Natural killer cell (primary cell): ENCODE data around the gene PYROXD2. TPM values are rescaled to one million over a fixed set of nuclear protein-coding genes. Genes with fewer than 3 reads are reported as not detected.

ENCODE experiments used
- ATAC-seq, 3 donors: fragments of 150-1000 bp in 2 of 3; fragments of 200-7000 bp in 1 of 3; cut with Tn5 transposase; 1 replicate in 1 of 3; 2 replicates in 2 of 3; pipeline ENCODE4 v1.10.0; 2021; ENCODE audit warnings: mild to moderate bottlenecking in 2 of 3, moderate library complexity in 2 of 3
- DNase-seq, 2 donors: peaks; one replicate each; pipeline versions ENCODE4 v3.0.0 to v3.0.0-alpha.2; 2013 to 2021; ENCODE audit warnings: mixed read lengths in 1 of 2
- H3K27ac ChIP-seq: one replicate; pipeline ENCODE4 v1.5.1; 2013; ENCODE audit warnings: mild to moderate bottlenecking, low read length
- H3K27me3 ChIP-seq: one replicate; pipeline ENCODE4 v1.6.1; 2013; ENCODE audit warnings: low read length; ENCODE audit not compliant: control insufficient read depth, insufficient read depth
- H3K36me3 ChIP-seq: one replicate; pipeline ENCODE4 v1.6.1; 2013; ENCODE audit warnings: low read length; ENCODE audit not compliant: control insufficient read depth, insufficient read depth
- H3K4me1 ChIP-seq: one replicate; pipeline ENCODE4 v1.6.1; 2013; ENCODE audit warnings: low read length; ENCODE audit not compliant: control insufficient read depth, insufficient read depth
- H3K4me3 ChIP-seq: one replicate; pipeline ENCODE4 v1.5.1; 2013; ENCODE audit warnings: low read length
- H3K9me3 ChIP-seq: one replicate; pipeline ENCODE4 v1.6.1; 2013; ENCODE audit warnings: low read length; ENCODE audit not compliant: control insufficient read depth, insufficient read depth
- H3K27ac Mint-ChIP-seq, 2 donors: one replicate each; pipeline ENCODE4 v1.8.0; 2022; ENCODE audit warnings: mild to moderate bottlenecking in 2 of 2, mixed read lengths in 2 of 2, moderate library complexity in 1 of 2
- H3K27me3 Mint-ChIP-seq, 2 donors: one replicate each; pipeline ENCODE4 v1.8.0; 2022; ENCODE audit warnings: low read depth in 2 of 2, mixed read lengths in 2 of 2
- H3K36me3 Mint-ChIP-seq: one replicate; pipeline ENCODE4 v1.8.0; 2022; ENCODE audit warnings: mixed read lengths
- H3K4me1 Mint-ChIP-seq, 2 donors: one replicate each; pipeline ENCODE4 v1.8.0; 2022; ENCODE audit warnings: mixed read lengths in 2 of 2
- H3K4me3 Mint-ChIP-seq: one replicate; pipeline ENCODE4 v1.8.0; 2022; ENCODE audit warnings: mild to moderate bottlenecking, moderate library complexity, mixed read lengths
- H3K9me3 Mint-ChIP-seq, 2 donors: one replicate each; pipeline ENCODE4 v1.8.0; 2022; ENCODE audit warnings: mixed read lengths in 2 of 2
- CTCF ChIP-seq: fragments of 200-600 bp; IDR thresholded peaks from one replicate; pipeline ENCODE4 v1.8.0; 2022; ENCODE audit warnings: antibody characterized with exemption
- WGBS: methylation state at CpG from one replicate; pipeline ENCODE4 v1.1.7; 2013; ENCODE audit warnings: missing lambda C conversion rate; ENCODE audit not compliant: insufficient coverage; 5-methylcytosine and 5-hydroxymethylcytosine counted together
- intact Hi-C: fragments of 100-400 bp; cut with micrococcal nuclease; formaldehyde crosslinking; loops from one replicate; pipeline ENCODE4 v1.14.2; 2022
- total RNA-seq, 4 donors: library from RNA; stranded (reverse); fragments of 120-200 nt in 1 of 4; gene quantifications; one replicate each; pipeline versions ENCODE4 v1.2.3 to v1.2.4, GENCODE V29; 2013 to 2022

PYROXD2 gene
- total RNA-seq, 3 donors from 2014 or later (not counting 1 experiment from before 2014, with no cell fraction given) = 20.8 to 28.2 (median 28.0) TPM

GRCh38 chr10:98400482-98400881 lies 14.5 kb downstream of the PYROXD2 start:
- H3K4me3 Mint-ChIP-seq = no peak overlapping the region
- H3K9me3 Mint-ChIP-seq = no peaks in the 10 kb centered on the region
- no peaks in the 10 kb centered on the region for H3K9me3 ChIP-seq
- peaks cover 6% of the 10 kb centered on the region for H3K4me1 ChIP-seq
- H3K36me3 ChIP-seq = peaks cover 23% of the 10 kb centered on the region
- H3K4me1 Mint-ChIP-seq = peaks cover 0 to 13% of the 10 kb centered on the region in 2 donors
- no peak for TF ChIP-seq CTCF
- ATAC-seq (peak in 1 of 3 donors; percentile 34), DNase-seq (no peak)
- H3K27me3 ChIP-seq = no peaks in the 10 kb centered on the region
- H3K27me3 Mint-ChIP-seq = no peaks in the 10 kb centered on the region
- no peaks in the 10 kb centered on the region for H3K36me3 Mint-ChIP-seq
- 94% methylated on average over 2 of the region's 2 CpGs for WGBS
- intact Hi-C loops = no loop called here
- no peak overlapping the region for H3K27ac ChIP-seq
- no peak overlapping the region for H3K4me3 ChIP-seq
- H3K27ac Mint-ChIP-seq = no peak overlapping the region

- Histone ChIP-seq H3K4me1 (peaks cover 6% of the 10 kb centered on the region), H3K4me3 (no peak overlapping the region), H3K27me3 (no peaks in the 10 kb centered on the region), H3K36me3 (peaks cover 27% of the 10 kb centered on the region), H3K27ac (no peak overlapping the region), H3K9me3 (no peaks in the 10 kb centered on the region)
- no peak overlapping the region for H3K27ac Mint-ChIP-seq
- no peaks in the 10 kb centered on the region for H3K9me3 Mint-ChIP-seq
- ATAC-seq = no peak
- intact Hi-C loops = no loop called here
- 96% methylated on average over 9 of the region's 9 CpGs for WGBS
- TF ChIP-seq CTCF = no peak
- no peak overlapping the region for H3K4me3 Mint-ChIP-seq
- H3K27me3 Mint-ChIP-seq = no peaks in the 10 kb centered on the region
- H3K36me3 Mint-ChIP-seq = no peaks in the 10 kb centered on the region
- no peak for DNase-seq
- peaks cover 0 to 13% of the 10 kb centered on the region in 2 donors for H3K4me1 Mint-ChIP-seq
These were observed 15.2 kb downstream of the PYROXD2 start for GRCh38 chr10:98399784-98400183.

- H3K9me3 ChIP-seq = no peaks in the 10 kb centered on the region
- DNase-seq (no peak), ATAC-seq (no peak)
- Mint-ChIP-seq H3K4me3 (no peak overlapping the region), H3K27ac (no peak overlapping the region), H3K27me3 (no peaks in the 10 kb centered on the region), H3K4me1 (peaks cover 12 to 39% of the 10 kb centered on the region in 2 donors), H3K9me3 (no peaks in the 10 kb centered on the region), H3K36me3 (no peaks in the 10 kb centered on the region)
- no peak overlapping the region for H3K4me3 ChIP-seq
- H3K4me1 ChIP-seq = peaks cover 26% of the 10 kb centered on the region
- H3K27ac ChIP-seq = no peak overlapping the region
- 98% methylated on average over 9 of the region's 9 CpGs for WGBS
- intact Hi-C loops = no loop called here
- TF ChIP-seq CTCF = no peak
- H3K36me3 ChIP-seq = peaks cover 18% of the 10 kb centered on the region
- no peaks in the 10 kb centered on the region for H3K27me3 ChIP-seq
These were observed 17.8 kb downstream of the PYROXD2 start for GRCh38 chr10:98397089-98397600.
